GM12891 (cell line): ENCODE measurements around the gene GPR78. TPM values are rescaled to one million over a fixed set of nuclear protein-coding genes. Genes with fewer than 3 reads are reported as not detected.

Experiments used
- DNase-seq: peaks from one replicate; pipeline ENCODE4 v3.0.0; 2011; ENCODE audit warnings: low spot score; ENCODE audit not compliant: insufficient read length
- FAIRE-seq: peaks from 2 replicates; lab custom pipeline; 2011; peaks lifted over from hg19 to GRCh38; lab: Jason Lieb, UNC
- PAX5 ChIP-seq: IDR thresholded peaks from 2 replicates; pipeline ENCODE4 v1.6.1; 2011; ENCODE audit warnings: low read length, moderate library complexity, mild to moderate bottlenecking; ENCODE audit not compliant: insufficient read depth, severe bottlenecking
- POLR2A ChIP-seq: IDR thresholded peaks from 2 replicates; pipeline ENCODE4 v1.6.1; 2011; ENCODE audit warnings: low read depth, low read length, control low read depth
- POLR2AphosphoS5 ChIP-seq: IDR thresholded peaks from 2 replicates; pipeline ENCODE4 v1.6.1; 2011; ENCODE audit warnings: low read depth, low read length, control low read depth
- POU2F2 ChIP-seq: IDR thresholded peaks from 2 replicates; pipeline ENCODE4 v1.6.1; 2011; ENCODE audit warnings: low read depth, mild to moderate bottlenecking, control low read depth, low read length, moderate library complexity
- SPI1 ChIP-seq: IDR thresholded peaks from 2 replicates; pipeline ENCODE4 v1.6.1; 2011; ENCODE audit warnings: low read depth, low read length, control low read depth
- TAF1 ChIP-seq: IDR thresholded peaks from 2 replicates; pipeline ENCODE4 v1.6.1; 2011; ENCODE audit warnings: low read depth, low read length, control low read depth
- polyA plus RNA-seq: library from polyadenylated mRNA; unstranded; fragments of >200 nt; gene quantifications from one replicate; pipeline ENCODE4 v1.2.1, GENCODE V29; 2012; ENCODE audit warnings: low read depth, missing spikeins, inconsistent platforms; ENCODE audit not compliant: missing spikeins

Gene GPR78, protein sequence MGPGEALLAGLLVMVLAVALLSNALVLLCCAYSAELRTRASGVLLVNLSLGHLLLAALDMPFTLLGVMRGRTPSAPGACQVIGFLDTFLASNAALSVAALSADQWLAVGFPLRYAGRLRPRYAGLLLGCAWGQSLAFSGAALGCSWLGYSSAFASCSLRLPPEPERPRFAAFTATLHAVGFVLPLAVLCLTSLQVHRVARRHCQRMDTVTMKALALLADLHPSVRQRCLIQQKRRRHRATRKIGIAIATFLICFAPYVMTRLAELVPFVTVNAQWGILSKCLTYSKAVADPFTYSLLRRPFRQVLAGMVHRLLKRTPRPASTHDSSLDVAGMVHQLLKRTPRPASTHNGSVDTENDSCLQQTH
- polyA plus RNA-seq: not detected

DNA sequence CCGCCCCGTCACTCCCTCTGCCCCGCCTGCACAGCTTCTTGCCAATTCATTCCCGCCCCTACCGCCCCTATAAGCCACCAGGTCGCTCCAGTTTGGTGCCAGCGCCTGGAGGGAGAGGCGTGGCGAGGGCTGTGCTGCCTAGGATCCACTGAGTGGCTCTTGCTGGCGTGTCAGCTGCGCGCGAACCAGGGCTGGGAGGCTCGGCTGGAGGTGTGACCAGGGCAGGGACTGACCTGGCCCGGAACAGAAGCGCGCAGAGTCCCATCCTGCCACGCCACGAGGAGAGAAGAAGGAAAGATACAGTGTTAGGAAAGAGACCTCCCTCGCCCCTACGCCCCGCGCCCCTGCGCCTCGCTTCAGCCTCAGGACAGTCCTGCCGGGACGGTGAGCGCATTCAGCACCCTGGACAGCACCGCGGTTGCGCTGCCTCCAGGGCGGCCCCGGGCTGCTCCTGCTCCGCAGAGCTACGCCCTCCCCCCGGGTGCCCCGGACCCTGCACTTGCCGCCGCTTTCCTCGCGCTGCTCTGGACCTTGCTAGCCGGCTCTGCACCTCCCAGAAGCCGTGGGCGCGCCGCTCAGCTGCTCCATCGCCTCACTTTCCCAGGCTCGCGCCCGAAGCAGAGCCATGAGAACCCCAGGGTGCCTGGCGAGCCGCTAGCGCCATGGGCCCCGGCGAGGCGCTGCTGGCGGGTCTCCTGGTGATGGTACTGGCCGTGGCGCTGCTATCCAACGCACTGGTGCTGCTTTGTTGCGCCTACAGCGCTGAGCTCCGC, at the start of gene GPR78:
TSS of gene GPR78 (plus strand) at position 72 of the 773 bp plus-strand sequence. CDS start at position 663, 591 bp downstream.
- peak; percentile 66 for DNase-seq
- FAIRE-seq: no peak
- TF ChIP-seq POU2F2: no peak
- no peak for TF ChIP-seq POLR2AphosphoS5
- no peak for TF ChIP-seq TAF1
- no peak for TF ChIP-seq SPI1
- no peak for TF ChIP-seq PAX5
- no peak for TF ChIP-seq POLR2A

GRCh38 chr4:8532245-8532781, 47.9 kb upstream of the GPR78 start:
- DNase-seq (no peak), FAIRE-seq (no peak)
- no peak for TF ChIP-seq POLR2A
- TF ChIP-seq TAF1: no peak
- TF ChIP-seq PAX5: no peak
- TF ChIP-seq SPI1: no peak
- no peak for TF ChIP-seq POLR2AphosphoS5
- no peak for TF ChIP-seq POU2F2

- no peak for FAIRE-seq
- no peak for DNase-seq
- no peak for TF ChIP-seq POLR2AphosphoS5
- TF ChIP-seq TAF1: no peak
- no peak for TF ChIP-seq POU2F2
- no peak for TF ChIP-seq POLR2A
- TF ChIP-seq SPI1: no peak
- no peak for TF ChIP-seq PAX5
Observed at GRCh38 chr4:8533274-8533865, 46.8 kb upstream of the GPR78 start.

- no peak for TF ChIP-seq POLR2AphosphoS5
- no peak for TF ChIP-seq PAX5
- TF ChIP-seq TAF1: no peak
- TF ChIP-seq SPI1: no peak
- no peak for TF ChIP-seq POU2F2
- no peak for TF ChIP-seq POLR2A
- FAIRE-seq (peak; percentile 40), DNase-seq (no peak)
Observed at GRCh38 chr4:8534129-8534528, 46.1 kb upstream of the GPR78 start.

DNA sequence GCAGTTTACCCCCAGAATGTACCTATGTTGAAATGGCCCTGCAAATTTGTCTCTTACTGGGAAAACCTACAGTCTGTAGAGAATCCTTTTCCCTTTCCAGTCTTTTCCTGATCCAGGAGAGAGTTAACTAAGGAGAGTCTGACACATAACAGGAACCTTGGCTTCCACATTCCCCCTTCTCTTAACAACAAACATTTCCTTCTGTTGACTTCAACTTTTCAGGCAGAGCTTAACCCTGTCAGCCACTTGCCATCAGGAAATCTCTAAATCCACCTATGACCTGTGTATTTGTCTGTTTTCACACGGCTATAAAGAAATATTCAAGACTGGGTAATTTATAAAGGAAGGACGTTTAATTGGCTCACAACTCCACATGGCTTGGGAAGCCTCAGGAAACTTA, 45.6 kb upstream of the GPR78 start:
- no peak for FAIRE-seq
- no peak for TF ChIP-seq POU2F2
- no peak for TF ChIP-seq TAF1
- no peak for TF ChIP-seq POLR2A
- no peak for TF ChIP-seq SPI1
- TF ChIP-seq POLR2AphosphoS5: no peak
- TF ChIP-seq PAX5: no peak
- DNase-seq: no peak

DNA sequence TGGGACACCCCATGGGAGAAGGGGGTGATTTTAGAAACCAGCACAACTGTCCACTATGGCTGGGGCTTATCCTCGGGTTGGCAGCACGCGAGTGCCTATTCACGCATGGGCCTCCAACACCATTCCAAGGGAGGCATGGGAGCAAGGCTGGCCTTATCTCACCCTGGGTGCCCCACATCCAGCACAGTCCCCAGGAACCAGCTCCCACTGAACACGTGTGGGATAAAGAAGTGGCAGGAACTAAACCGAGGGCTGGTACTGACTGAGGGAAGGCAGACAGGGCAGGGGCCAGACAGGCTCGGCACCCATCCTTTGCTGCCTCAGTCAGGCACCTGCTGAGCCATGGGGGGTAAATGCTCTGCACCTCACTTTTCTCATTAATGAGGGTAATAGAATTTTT, 43.7 kb upstream of the GPR78 start:
- TF ChIP-seq TAF1: no peak
- no peak for DNase-seq
- FAIRE-seq: no peak

GRCh38 chr4:8537041-8537461, 43.1 kb upstream of the GPR78 start:
- DNase-seq: no peak
- TF ChIP-seq TAF1 (no peak), PAX5 (no peak), POLR2AphosphoS5 (no peak), SPI1 (no peak), POU2F2 (no peak), POLR2A (no peak)
- FAIRE-seq: peak; percentile 93

- DNase-seq: no peak
- TF ChIP-seq POLR2AphosphoS5: no peak
- TF ChIP-seq PAX5: no peak
- no peak for TF ChIP-seq POU2F2
- no peak for TF ChIP-seq SPI1
- no peak for FAIRE-seq
Observed at GRCh38 chr4:8538076-8538702, 42.0 kb upstream of the GPR78 start.
